RPMI8226 (cell line): ENCODE measurements around the gene VGLL4.

Experiments
- DNase-seq: peaks from one replicate; pipeline ENCODE4 v3.0.0-alpha.2; 2015

VGLL4 gene

DNA sequence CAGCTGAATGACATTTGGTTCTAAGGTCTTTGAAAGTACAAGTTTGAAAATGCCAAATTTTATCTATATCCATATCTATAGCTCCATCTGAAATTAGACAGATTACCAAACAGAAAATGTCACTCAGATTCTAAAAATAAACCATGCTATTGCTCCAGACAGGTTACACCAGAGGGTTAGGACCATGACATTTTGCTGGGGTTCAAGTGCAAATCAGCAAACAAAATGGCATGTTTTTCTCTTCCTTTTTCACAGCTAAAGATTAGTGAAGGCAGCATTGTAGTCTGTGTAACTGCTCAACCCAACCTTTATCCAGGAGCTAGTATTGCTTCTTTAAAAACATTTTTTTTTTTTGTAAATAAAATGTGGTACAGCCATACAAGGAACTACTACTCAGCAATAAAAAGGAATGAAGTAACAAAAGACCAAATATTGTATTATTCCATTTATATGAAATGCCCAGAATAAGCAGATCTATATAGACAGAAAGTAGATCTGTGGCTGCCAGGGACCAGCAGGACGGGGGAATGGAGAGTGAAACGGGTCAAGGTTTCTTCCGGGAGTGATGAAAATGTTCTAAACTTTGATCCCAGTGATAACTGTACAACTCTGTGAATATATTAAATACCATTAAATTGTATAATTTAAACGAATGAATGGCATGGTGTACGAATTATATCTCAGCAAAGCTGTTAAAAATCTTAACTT lies 18.2 kb downstream of the VGLL4 start:
- DNase-seq = no peak

DNA sequence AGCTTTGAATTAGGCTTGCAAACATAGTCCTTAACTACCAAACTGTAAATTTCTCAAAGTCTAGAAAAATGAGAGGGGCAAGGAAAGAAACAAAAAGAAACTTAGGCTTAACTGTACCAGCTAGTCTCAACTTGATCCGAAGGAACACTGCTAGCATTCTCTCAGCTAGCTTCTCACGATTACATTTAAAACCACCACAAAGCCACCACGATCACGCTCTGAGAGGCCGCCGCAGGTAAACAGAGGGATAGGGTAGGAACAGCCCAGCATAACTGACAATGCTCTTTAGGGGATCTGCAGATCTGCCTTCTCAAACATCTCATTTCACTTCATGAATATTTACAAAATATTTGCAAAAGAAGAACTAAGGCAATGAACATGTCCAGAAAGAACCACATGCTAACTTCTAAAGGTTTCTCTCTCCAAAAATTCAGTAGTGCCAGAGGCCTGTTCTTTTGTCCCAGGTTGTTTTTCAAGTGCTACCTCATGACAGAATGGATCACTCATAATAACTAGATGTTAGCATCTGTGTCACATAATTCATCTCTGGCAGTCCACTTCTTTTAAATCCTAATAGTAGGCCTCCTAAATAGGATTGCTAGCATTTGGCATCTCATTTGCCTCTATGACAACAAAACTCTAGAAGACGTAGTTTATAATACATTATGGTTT lies 18.9 kb downstream of the VGLL4 start:
- no peak for DNase-seq

DNA sequence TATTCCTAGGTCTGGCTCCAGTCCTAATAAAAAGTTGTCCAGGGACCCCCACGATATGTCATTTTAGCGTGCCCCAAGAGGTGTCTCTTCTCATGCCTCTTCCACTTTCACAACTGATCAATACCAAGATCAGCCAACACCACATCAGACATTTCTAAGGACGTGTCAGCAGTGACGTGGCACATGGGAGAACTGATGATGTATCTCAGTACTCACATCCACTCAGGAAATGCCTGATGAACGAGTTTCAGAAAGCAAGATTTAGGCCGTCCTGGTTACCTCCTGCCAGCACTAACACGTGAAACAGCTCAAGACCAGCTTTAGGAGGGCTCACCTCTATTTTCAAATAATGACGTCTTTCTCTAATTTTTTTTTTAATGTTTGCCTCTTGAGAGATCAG lies 19.6 kb downstream of the VGLL4 start:
- DNase-seq = no peak

DNA sequence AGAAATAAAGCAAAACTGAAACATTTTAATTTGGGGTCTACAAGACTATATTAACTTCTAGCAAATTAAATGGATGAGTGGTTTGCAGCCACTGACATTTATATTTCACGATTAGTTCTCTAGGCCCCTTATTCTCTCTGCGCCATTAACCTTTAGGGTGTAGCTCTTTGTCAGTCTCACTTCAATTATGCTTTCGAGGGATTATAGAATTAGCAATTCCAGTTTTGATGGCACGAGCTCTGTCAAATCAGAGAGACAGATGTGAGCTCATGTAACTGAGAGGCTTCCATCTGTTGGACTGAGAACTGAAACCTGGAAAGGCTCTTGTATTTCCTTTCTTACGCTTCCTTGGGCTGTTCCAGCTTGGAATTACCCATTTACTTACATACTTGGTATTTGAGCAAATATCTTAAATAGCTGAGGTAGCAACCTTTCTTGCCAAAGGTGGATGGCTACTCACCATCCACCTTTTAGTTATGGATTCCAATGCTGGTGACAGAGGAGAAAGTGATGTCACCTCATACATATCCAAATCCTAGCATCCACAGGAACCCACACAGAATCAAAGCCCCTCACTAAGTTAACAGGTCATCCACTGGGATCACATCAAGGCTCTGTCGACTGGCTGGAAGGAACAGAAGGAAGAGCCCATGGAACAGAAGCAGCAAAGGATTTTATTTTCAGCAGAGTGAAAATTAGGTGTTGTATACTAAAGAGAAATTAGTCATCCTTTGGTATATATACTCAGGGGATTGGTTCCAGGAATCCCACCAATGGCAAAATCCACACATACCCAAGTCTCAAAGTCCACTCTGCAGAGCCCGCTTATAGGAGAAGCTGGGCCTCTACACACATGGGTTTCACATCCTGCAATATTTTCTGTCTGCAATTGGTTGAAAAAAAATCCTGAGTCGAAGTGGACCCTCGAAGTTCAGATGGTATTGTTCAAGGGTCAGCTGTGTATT lies 20.8 kb downstream of the VGLL4 start:
- DNase-seq = no peak

DNA sequence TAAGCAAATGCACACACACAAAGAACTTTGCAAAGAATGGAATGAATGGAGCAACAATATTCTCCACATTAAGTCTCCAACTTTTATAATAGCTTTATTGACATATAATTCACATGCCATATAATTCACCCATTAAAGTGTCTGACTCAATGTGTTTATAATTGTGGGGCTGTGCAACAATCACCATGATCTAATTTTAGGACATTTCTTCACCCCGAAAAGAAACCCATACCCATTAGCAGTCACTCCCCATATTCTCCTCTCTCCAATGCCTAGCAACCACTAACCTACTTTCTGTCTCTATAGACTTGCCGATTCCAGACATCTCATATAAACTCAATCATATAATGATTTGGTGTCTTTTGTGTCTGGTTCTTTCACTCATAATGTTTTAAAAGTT lies 22.6 kb downstream of the VGLL4 start:
- no peak for DNase-seq

DNA sequence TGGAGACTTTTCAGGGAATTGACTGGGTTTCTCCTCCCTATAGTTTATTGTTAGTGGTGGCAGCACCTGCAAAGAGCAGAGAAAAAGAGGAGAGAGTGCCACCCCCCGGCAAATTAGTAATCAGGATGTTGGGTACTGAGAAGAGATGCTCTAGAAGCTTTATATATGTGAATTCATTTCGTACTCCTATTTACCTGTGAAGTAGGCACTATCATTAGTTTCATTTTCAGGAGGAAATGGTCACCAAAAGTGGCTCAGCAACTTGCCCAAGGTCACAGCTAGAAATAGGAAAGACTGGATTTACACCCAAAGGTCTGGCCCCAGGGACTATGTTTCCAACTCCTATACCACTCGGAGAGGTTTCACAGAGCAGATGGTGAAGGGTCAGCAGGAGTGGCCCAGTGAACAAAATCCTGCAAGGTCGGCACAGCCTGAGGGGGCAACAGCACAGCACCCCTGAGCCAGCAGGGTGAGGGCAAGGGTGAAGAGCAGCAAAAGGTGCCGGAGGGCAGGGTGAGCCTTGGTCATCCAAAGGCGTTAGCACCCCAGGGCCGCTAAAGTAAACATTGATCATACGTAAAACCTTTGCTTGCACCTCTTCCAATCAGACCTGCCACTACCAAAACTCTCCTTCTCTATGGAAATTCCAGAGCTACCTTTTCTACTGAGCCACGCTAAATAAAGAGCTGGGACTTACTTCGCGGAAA lies 23.6 kb downstream of the VGLL4 start:
- DNase-seq = no peak

DNA sequence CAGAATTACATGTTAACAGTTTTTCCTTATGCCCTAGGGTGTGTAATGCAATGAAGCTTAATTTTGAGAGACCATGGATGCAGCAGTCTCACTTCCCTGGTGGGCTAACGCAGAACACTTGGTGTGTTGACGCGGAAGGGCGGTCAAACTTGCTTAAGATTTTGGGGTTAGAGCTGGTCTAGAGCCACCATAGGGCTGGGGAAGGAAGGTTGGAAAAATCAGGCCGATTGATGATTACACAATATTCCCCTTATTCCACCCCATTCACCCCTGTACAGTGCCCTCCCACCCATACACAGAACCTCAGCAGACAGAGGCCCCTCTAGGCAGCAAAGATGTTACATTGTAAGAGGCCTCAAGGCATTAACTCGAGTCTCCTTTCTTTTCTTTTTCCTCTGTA lies 24.3 kb downstream of the VGLL4 start:
- DNase-seq = no peak

DNA sequence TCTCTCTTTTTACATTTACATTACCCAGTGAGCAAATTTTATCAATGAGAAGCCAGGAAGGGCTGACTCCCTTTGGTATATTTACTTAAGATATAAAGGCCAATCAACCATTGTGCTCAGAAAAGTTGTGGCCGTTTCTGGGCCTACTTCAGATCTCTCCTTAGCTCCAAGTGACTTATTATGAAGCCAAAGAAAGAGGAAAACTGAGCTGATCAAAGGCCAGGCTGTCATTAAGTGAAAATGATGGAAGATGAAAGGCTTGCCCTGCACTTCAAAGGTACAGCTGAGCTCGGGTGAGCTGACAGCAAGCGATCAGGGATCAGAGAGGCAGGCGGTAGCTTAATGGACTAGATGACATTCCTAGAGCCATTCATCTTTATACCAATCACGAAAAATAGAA lies 24.8 kb downstream of the VGLL4 start:
- DNase-seq = no peak

DNA sequence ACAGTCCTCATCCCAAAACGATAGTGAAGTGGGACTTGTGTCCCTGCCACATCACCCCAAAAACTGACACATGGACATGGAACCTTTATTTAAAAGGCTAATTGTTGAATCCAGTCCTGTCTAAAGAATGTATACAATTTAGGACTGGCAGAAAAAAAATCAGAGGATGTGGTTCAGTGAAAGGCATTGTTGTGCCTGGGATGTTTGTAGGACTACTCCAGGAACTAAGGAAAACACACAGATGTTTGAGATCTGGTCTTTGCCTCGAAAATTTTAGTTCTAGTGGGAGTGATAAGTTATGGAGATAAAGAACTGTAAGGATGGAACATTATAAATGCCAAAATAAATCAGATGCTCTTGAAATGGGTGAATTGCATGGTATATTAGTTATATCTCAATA lies 27.2 kb downstream of the VGLL4 start:
- DNase-seq = no peak

DNA sequence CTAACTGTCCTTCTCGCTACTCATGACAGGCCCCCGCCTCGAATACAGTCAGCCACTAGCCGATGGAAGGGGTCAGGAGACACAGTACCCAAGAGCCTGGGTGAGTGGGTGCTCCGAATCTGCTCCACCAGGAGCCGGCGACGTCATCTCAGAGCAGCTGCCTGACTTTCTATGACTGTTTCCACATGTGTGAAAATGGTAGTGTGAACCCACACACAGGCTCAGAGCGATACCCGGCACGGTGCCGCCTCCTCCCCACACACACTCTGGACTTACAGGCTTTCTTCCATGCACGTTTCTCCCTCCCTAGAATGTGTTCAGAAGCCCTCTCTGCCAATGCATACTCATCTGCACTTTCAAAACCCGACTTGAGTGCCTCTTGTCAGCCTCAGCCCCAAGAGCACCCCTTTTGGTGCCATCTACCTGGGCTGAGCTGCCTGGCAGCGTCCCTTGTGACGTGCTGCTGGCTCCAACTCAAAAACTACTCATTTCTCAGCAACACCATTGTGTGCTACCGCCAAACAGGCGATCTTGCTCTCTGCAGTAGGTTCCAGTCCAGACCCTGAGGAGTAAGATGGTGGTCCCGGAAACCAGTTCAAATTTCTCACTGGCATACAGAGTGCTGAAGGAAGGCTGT lies 29.7 kb downstream of the VGLL4 start:
- DNase-seq = no peak

DNA sequence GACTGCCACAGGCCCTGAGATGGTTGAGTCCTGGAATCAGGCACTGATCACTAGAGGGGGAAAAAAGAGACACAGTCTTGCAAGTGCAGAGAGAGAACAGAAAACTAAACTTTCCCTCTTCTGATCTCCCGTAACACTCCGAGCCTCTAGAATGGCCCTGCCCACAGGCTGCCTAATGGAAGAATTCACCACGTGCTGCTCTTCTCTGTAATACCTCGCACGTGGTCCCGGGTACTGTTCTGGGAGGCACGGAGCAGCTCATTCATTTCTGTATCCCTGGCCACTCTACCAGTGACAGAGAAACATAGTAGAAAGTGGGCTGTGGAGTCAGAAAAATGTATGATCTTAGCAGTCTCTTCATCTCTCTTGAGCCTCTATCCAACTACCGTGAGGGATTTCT lies 30.4 kb downstream of the VGLL4 start:
- DNase-seq = no peak

DNA sequence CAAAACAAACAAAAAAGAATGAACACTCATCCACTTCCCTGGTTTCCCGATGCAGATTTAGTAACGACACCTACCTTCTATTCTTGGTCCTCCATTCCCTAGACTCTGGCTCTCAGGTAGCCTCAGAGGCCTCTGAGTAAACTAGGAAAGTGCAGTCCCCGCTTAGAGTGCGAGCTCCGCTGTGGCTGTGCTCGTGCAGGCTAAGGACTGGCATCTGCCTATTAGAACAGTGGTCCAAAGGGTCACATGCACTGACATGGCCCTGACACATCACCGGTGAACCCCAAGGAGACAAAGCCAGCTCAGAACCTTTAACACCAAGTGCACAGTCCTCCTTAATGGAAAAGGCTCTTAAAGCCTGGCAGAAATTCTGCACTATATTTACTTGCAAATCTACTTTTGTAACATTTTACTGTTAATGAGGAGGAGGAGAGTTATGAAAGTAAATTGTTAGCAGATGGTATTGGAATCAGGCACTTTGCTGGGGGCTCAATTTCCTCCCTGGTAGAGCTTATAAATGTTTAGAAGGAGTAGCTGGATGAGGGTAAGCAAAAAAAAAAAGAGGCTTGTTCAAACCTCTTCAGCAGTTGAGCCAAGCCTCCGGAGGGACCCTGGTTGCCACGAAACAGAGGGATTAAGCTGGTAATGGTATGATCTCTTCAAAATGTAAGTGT lies 31.1 kb downstream of the VGLL4 start:
- no peak for DNase-seq

DNA sequence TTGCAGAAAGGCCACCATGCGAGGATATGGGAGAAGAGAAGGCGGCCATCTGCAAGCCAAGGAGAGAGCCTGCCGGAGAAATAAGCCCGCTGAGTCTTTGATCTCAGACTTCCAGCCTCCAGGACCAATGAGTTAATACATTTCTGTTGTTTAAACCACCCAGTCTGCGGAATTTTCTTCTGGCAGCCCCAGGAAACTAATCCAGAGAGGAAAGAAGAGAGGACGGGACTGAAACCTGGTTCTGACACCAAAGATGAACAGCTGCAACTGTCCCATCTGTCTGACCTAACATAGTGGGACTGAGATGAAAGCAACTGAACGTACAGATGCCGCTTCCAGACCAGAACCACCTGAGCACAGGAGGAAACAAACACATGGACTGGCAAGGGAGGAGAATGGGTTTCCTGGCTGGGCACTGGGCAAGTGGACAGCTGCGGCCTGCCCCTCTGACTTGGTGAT lies 32.3 kb downstream of the VGLL4 start:
- DNase-seq = no peak

DNA sequence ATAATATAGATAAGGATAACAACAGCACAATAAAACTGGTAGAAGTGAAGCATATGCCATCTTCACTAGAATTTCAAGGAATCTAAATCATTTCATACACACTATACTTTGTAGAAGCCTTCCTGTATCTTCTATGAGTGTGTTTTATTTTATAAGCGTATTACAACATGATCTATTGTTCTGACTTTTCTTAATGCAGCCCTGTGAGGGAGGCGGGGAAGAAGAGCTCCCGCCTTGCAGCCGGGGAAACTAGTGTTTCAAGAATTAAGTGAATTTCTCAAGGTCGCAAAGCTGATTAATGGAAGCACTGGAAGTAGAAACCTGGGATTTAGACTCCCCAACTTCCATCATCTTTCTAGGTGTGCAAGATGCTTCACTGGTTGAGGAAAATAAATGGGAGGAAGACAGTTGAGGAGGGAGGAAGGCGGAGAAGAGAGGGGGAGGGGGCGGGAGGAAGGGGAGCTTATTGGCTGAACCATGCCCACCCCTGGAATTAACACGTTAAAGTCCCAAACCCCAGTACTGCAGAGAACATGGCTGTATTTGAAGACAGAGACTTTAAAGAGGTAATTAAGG lies 32.9 kb downstream of the VGLL4 start:
- DNase-seq = no peak

DNA sequence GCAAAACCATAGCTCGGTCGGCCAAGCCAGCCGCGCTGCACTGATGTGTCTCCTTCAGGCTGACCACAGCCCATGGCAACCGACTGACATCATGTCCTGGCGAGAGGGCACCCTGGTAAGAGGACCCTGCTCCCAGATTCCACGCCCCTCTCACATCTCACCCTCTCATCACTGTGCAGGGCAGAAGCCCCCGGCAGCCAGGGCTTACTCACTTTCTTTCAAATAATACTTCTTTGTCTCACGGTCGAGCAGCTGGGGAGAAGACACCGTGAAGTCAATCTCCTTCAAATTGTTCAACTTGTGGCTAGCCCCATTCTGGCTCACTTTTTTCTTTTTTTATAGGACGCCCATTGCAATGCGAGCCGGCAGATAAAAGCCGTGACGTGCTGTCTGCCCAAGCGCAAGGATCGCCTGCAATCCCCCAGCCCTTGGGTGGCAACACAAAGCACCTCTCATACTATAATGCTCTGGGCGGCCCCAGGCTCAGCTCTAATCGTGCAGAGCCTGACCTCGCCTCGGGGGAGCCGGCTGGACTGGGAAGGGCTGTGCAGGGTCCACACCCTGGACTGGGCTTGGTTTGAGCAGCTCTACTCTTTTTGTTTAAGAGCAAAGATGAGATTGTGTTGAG lies 33.6 kb downstream of the VGLL4 start:
- no peak for DNase-seq

DNA sequence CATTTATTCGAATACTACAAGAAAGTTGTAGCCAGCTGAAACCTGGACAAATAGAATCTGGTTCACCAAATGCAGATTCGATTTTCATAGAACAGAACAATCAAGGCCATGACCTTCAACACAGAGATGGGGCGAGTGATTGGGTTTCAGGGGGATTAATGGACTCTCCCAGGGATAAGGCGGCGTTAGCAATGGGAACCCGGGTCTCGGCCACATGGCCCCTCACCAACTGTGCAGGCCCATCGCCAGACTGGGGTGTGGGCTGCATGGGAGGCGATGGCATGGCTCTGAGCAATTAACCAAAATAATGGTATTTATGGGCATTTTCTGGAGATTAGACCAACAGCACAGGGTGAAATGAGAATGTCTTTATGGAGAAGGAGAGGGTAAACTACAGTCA lies 34.2 kb downstream of the VGLL4 start:
- DNase-seq = no peak

DNA sequence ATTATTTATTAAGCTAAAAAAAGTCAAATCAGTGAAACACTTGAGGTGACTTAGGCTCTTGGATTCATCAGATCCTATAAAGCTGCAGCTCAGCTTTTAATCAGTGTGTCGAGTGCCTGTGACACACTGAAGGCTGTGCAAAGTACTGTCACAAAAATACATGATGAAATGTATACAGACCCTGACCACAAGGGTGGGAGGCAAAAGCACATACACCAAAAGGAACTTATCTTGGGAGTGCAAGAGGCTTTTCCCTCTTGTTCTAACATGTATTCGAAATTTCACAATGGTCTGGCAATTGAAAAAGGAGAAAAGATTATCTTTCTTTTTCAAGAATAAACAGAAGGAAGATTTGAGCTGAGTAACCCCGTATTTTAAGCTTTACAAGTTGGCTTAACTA lies 35.9 kb downstream of the VGLL4 start:
- DNase-seq = no peak

DNA sequence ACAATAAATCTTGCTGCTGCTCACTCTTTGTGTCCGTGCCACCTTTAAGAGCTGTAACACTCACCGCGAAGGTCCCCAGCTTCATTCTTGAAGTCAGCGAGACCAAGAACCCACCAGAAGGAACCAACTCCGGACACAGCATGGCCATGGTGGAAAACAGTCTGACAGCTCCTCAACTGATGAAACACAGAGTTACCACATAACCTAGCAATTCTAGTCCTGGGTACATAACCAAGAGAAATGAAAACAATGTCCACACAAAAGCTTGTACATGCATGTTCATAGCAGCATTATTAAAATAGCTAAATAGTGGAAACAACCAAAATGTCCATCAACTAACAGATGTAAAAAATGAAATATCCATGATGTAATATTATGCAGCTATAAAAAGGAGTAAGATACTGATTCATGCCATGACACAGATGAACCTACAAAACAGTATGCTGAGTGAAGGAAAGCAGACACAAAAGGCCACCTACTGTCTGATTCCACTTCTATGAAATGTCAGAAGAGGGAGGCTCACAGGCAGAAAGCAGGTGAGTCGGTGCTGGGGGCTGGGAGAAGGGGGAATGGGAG lies 36.8 kb downstream of the VGLL4 start:
- no peak for DNase-seq

DNA sequence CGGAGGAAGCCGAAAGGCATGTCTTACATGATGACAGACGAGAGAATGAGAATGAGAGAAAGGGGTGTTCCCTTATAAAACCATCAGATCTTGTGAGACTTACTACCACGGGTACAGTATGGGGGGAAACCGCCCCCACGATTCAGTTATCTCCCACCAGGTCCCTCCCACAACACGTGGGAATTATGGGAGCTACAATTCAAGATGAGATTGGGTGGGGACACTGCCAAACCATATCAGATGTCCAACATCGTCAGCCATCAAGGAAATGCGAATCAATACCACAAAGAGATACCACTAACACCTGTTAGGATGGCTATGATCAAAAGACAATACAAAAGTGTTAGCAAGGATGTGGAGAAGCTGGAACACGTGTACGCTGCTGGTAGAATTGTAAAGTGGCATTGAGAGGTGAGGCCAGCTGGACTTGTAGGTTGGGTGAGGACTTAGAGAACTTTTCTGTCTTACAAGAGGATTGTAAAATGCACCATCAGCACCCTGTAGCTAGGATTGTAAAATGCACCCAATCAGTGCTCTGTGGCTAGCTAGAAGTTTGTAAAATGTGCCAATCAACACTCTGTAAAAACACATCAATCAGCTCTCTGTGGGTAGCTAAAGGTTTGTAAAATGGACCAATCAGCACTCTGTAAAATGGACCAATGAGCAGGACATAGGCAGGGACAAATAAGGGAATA lies 37.5 kb downstream of the VGLL4 start:
- DNase-seq = no peak

DNA sequence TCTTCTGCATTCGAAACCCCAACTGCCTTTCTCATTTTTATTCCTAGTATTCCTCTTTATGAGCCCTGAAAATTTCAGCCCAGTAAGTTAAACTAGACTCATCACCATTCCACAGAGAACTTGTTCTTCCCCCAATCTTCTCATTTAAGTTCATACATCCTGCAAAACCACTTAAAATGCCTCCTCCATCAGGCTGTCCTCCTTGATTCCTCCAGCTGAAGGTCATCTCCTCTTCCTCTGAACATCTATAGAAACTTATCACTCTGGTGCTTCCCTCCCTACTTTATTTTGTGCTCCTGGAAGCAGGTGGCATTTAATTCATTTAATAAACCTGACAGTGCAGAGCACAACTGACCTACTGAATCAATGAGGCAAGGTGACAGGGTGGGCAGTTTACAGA lies 38.3 kb downstream of the VGLL4 start:
- no peak for DNase-seq
